HL-60/S4 treated with phorbol 12-myristate 13-acetate at 8.2 ng/mL for 4 days and 3 days (cell line): Measurements from ENCODE around the gene FCHSD2.

Source experiments
- in situ Hi-C: fragments of 300-500 bp; cut with MboI; formaldehyde crosslinking; loops from 2 replicates; pipeline ENCODE4 v1.15.0; 2022; ENCODE audit warnings: low sequenced_read_pairs

The FCHSD2 gene

DNA sequence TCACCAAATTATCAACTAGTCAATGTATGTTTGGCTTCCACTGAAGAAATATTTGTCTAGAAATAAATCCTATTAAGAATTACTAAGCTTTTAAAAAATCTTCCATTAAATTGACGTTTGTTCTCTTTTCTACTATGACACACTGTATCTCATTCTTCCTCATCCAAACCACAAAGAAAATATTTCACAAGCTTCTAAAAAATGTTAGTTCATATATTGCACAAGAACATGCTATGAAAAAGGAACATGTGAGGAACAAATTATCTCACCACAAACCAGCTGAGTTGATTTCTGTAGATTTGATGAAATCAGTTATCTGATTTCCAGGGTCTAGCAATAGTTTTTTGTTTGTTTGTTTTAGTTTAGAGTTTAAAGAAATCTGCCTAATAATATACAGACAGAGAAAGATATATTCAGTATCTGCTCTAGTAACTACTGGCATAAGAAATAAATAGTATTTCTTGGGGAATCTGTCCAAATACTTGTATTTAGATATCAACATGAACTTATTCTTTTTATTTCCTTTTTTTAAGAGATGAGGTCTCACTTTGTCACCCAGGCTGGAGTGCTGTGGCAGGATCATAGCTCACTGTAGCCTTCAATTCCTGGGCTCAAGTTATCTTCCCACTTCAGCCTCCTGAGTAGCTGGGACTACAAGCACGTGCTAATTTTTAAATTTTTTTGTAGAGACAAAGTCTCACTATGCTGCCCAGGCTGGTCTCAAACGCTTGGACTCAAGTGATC lies 166.2 kb downstream of the FCHSD2 start:
- in situ Hi-C loops: no loop called here

DNA sequence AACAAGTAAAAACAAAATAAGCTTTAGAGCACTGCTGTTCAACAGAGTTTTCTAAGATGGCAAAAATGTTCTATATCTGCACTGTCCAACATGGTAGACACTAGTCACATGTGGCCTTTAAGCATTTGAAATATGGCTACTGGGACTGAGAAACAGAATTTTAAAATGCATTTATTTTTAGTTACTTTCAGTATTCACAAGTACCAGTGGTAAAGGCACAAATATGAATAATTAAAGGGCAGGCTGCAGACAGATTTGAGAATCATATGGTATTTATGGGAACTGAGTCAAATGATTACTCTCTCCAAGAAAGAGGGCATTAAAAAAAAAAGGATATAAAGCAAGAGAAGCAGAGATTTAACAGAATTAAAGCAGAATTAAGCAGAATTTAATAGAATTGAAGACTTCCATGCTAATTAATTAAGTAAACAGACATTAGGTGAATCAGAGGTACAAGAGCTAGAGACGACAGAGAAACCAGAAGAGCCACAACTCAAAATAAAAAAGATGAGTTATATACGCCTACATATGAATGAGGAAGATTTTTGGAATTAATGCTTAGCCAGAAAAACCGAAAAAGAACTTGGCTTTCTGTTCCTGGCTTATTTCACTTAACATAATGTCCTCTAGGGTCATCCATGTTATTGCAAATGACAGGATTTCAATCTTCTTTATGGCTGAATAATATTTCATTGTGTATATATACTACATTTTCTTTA lies 167.5 kb downstream of the FCHSD2 start:
- in situ Hi-C loops: no loop called here

DNA sequence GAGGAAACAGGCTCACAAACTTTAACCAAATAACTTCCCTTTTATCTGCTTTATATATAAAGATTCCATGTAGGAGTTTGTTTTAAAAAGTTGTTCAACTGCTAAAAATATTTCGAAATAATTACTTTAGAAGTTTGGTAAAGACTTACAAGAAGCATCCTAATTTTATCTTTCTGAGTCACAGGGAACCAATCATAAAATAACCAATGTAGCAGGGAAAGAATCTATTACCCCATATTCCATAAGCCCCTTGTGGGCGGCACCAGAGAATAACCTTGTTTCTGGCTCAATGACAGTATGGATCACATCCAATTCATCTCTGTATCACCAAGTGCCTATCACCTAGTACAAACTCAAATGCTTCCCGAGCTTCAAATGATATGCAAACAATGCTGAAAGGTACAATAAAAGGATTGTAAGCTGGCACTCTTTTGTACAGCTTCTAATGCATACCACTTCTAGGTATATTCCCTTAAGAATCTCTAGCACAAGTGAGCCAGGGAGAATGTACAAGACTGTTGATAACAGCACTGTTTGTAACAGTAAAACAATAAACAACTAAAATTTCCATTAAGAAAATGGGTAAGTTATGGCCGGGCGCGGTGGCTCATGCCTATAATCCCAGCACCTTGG lies 169.5 kb downstream of the FCHSD2 start:
- in situ Hi-C loops: no loop called here

DNA sequence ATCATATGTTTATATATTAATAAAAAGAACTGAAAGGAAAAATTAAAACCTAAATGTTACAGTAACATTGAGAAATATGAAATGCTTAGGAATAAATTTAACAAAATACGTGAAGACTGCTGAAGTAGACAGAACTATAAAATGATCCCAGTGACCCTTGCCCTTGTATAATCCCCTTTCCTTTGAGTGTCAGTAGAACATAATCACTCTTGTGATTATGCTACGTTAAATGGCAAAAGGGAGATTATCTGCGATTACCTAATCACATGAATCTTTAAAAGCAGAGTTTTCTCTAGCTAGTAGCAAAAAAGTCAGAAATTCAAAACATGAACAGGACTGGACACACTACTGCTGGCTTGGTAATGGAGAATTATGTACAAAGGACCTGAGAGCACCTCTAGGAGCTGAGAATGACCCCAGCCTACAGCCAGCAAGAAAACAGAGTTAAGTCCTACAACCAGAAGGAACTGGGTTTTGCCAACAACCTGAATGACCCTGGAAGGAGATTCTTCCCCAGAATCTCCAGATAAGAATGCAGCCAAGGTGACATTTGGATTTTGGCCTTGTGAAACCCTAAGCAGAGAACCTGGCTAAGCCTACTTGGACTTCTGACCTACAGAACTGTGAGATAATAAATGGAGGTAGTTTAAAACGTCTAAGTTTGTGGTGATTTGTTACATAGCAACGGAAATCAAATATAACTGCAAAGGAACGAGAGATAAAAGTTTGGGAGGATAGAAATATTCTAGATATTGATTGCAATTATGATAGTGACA lies 170.7 kb downstream of the FCHSD2 start:
- in situ Hi-C loops: no loop called here

DNA sequence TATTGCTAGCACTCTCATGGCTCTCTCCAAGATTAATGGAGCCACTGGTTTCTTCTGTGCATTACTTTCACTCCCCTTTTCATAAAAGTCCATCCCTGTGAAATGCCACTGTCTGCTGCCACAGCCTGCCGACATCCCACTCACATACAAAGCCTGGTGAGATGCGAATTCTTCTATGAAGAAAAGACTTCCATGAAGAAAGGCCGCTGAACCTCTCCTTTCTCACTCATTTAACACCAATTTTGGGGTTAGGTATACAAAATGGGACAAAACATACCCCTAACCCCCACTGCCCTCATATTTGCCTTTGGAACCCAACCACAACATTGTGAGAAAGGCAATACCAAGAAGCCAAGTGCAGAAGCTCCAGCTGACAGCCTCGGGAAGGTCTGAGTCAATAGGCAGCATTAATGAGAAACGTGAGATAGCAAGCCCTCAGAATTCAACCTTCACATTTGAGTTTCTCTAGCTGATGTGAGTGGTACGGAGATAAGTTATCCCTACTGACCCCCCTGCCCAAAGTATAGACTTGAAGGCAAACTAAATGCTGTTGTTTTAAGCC lies 171.5 kb downstream of the FCHSD2 start:
- in situ Hi-C loops: no loop called here

DNA sequence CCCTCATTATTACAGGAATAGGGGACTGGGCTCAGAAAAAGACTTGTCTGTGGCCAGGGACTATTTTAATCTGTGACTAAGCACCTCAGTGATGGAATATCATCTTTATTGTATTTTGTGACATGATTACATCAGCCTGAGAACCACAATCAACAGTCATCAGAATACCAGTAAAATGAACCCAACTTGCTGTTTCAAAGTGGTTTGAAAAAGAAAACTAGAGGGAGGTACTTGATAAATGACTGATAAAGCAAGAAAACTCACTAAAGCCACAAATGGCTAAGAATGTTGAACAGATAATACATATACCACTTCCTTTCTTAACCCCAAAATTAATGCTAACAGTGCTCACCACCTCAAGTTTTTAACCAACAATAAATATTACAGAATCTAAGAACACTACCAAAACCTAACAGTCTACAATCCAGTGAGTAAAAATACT lies 172.2 kb downstream of the FCHSD2 start:
- in situ Hi-C loops: no loop called here

DNA sequence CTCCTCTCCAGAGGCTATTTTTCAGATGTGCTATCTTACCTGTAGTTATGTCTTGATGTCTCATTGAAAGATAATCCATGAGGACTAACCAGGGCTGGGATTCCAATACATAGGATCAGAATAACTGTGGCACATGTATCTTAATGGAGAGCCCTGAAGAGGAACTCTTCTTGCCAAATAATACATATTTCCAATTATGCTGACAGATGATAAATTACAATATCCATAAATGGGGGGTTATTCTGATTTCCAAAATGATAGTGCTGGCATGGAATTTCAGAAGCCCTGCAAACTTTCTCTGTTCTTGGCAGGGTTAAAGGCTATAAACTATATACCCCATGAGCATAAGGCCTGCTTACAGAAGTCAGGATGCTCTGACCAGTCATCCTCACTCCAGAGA lies 173.7 kb downstream of the FCHSD2 start:
- in situ Hi-C loops: no loop called here

DNA sequence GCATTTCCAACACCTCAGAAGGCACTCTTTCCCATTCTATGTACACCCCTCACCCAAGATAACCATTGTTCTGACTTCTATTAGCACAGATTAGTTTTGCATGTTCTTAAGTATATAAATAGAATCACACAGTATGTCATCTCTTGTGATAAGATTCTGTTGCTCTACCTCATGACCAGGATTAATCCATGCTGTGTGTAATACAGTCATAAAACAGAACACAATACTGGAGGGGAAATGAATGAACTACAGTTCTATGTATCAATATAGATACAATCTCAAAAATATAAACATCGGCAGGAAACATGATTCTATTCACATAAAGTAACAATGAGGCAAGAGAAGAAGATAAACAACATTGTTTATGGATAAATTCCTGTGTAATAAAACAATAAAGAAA lies 176.4 kb downstream of the FCHSD2 start:
- in situ Hi-C loops: no loop called here

DNA sequence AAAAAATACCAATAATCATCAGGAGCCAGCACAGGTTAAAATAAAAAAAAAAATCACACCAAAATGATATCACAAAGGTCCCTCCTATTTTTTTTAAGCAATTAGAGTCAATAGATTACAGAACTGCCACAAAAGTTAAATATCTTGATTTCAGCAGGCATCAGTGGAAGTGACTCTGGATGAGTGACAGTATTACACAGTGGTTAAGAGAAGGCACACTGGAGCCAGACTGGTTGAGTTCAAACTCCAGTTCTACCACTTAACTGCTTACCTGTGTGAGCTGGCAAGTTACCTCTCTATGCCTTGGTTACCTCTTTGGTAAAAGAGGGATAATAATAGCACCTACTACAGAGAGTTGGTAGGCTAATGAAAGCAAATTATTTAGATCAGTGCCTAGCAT lies 179.4 kb downstream of the FCHSD2 start:
- in situ Hi-C loops: no loop called here

DNA sequence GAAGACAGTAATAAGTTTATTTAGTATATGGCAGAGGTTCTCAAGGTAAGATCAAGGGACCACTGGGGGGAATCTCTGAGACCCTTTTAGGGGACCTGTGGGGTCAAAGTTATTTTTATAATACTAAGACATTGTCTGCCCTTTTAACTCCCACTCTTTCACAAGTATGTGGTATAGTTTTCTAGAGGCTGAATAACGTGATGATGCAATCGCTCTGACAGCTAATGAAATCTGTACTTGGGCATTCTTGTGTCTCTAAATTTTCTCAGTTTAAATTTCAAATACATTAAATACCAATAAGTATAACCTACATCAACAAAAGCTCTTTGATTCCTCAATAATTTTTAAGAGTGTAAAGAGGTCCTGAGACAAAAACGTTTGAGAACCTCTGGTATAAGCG lies 180.0 kb downstream of the FCHSD2 start:
- in situ Hi-C loops: no loop called here

DNA sequence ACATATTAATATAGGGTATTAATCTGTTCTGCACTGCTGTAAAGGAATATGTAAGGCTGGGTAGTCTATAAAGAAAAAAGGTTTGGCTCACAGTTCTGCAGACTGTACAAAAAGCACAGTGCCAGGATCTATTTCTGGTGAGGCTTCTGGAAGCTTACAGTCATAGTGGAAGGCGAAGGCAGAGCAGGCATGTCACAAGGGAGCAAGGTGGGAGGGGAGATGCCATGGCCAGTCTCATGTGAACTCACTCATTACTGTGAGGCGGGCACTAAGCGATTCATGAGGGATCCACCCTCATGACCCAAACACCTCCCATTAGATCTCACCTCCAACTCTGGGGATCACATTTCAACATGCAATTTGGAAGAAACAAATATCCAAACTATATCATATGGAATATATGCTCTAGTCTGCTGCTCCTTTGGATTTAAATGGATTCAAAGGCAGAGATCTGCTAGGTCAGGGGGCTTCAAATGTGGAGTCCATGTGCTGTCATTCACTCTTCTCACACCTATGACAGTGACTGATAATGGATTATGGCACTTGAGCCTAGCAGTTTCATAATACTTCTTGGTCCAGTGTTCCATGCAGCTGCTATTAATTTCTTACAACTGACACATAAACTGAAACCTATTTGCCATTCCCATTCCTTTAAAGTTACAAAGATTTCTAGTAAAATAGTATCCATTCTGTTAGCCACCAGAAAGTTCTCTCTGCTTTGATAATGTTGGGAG lies 182.0 kb downstream of the FCHSD2 start:
- in situ Hi-C loops: no loop called here

DNA sequence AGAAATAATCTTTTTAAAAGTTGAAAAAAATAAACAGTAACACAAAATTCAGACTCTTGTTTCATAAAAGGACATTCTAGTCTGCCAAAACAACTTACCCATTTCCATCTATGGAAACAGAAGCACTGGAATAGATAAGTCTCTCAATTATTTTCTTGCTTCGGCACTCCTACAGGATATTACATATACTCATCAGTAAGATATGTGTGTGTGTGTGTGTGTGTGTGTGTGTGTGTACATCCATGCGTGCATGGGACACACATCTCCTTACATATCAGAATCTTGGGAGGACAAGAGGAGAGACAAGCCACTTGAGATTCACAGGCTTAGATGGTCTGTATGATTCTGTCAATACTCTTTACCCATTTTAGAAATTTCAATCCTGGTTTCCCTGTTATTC lies 183.3 kb downstream of the FCHSD2 start:
- in situ Hi-C loops: no loop called here

DNA sequence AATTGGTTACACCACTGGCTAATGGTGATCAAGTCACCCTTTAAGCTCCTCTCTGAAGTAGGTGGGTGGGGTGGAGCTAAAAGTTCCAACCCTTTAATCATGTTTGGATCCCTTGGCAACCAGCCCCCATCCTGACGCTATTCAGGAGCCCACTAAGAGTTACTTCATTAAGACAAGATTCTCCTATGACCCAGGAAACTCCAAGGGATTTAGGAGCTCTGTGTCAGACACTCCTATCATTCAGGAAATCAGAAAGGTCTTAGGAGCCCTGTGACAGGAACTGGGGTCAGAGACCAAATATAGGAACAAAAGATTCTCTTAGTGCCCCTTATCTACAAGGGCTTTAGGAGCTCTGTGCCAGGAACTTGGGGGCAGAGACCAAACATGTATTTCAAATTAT lies 186.7 kb downstream of the FCHSD2 start:
- in situ Hi-C loops: no loop called here

DNA sequence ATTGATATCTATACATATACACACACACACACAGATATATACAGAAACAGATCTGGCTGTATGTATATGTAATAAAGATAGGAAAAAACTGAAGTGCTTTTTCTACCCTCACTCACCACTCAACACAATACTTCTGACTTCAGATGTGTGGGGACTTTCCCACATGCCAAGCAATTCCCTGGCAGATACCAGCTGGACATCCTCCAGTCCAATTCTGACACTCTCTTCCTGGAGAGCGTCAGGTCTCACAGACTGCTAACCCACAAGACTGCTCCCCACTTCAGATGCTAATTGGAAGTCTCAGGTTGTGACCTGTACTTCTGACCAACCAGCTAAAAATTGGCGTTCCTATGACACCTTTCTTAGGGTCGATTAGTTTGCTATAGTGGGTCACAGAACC lies 187.3 kb downstream of the FCHSD2 start:
- in situ Hi-C loops: no loop called here

DNA sequence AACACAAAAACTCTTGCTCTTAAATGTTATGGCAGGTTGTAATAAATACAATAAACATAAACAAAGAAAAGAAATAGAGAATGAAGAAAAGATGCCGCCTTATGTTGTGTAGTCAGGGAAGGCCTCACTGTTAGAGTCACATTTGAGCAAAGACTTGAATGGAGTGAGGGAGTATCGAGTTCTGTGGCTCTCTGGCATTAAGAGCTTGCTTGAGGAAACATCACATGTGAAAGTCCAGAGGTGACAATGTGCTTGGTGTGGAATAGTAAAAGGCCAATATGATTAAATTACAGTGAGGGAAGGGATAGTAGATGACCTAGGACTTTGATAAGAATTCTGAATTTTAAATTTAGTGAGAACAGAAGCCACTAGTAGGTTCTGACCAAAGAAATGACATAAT lies 188.5 kb downstream of the FCHSD2 start:
- in situ Hi-C loops: no loop called here

DNA sequence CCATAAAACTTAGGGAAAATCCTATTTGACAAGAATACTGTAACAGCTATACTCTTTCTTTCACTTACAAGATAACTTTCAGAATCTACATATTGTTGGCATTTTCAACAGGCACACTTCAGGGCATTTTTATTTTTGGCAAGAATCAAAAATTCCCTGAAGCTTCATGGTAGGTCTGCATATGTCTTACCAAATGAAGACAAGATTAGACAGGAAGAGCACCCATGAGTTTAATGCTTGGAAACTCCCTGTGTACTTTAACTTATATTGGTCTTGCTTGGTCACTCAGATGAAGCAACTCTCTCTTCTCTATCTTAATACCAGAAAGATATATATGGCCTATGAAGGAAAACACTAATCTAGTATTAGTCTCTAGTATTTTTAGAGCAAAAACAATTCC lies 190.2 kb downstream of the FCHSD2 start:
- in situ Hi-C loops: no loop called here

DNA sequence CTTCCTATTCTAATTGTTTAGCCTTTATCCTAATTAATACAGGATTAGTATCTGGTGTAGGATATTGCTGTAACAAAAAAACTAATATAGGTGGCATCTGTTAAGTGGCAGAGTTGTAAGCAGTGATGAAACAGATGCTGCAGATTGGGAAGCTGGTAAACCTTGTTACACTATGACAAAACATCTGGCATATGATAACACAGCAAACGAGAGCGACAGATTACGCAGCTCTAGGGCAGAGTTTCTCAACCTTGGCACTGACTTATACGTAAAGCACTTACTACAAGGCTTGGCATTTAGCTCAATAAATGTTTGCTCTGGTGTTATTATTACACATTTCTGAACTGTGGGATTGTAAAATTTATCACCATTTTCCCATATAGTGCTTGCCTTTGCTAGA lies 190.9 kb downstream of the FCHSD2 start:
- in situ Hi-C loops: no loop called here

DNA sequence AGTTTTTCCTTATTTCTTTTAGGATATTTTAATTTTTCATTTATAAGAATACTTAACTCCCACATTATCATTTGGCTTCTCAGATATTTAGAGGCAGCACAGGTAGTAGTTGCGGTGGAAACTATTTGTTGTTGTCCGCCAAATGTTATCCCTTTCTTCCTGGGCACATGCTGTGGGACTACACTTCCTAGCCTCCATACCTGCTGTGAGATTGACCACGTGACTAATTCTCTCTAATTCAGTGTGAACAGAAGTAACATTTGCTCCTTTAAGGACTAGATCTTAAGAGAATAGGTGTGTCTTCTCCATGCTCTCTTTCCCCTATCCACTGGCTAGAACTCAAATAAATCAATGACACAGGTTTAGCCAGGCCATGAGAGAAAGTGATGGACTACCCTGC lies 191.4 kb downstream of the FCHSD2 start:
- in situ Hi-C loops: no loop called here

DNA sequence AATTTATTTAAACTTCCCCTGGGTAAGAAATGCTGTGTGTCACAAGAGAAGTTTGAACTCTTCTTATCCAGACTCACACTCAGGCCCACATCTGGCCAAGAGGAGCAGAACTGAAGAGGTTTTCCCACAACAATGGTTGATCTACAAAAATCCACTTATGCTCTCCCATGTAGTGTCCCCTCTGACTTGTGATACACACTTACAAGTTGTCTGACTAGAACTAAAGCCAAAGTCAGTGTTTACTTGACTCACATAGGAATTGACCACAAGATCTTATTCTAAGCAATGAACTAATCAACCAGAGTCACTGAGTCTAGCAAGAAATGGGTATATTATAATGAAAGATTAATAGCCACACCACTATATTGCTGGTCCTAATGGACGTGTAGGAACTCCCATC lies 194.9 kb downstream of the FCHSD2 start:
- in situ Hi-C loops: no loop called here

DNA sequence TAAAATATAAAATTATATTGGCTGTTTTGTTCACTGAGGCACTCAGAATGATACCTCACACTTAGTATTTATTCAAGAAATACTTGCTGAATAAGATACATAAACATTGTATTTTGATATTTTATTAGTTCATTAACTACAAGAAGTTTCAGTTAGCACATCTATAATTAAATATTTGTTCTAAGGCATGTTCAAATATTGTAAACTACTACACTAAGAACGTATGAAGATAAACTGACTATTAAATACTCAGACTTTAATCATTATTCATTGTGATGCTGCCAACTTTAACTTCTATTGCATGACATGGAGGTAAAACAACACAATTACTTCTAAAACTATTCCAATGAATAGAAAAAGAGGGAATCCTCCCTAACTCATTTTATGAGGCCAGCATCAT lies 198.5 kb downstream of the FCHSD2 start:
- in situ Hi-C loops: no loop called here
